HEK293T (cell line): ENCODE data around the gene CCDC148.

Experiments
- ARNT ChIP-seq: fragments of 450-650 bp; IDR thresholded peaks from 2 replicates; pipeline ENCODE4 v1.6.1; 2017; ENCODE audit warnings: mild to moderate bottlenecking
- BHLHE40 ChIP-seq: fragments of 450-650 bp; IDR thresholded peaks from 2 replicates; pipeline ENCODE4 v1.6.1; 2016; ENCODE audit warnings: mild to moderate bottlenecking, moderate library complexity, borderline replicate concordance
- FOXK2 ChIP-seq: fragments of 450-650 bp; IDR thresholded peaks from 2 replicates; pipeline ENCODE4 v1.6.1; 2016; ENCODE audit warnings: mild to moderate bottlenecking
- HDGF ChIP-seq: fragments of 450-650 bp; IDR thresholded peaks from 2 replicates; pipeline ENCODE4 v1.6.1; 2017; ENCODE audit warnings: antibody characterized with exemption, borderline replicate concordance
- L3MBTL2 ChIP-seq: fragments of 450-650 bp; conservative IDR thresholded peaks from 2 replicates; pipeline ENCODE4 v1.6.1; 2016; ENCODE audit warnings: mild to moderate bottlenecking

- no peak for TF ChIP-seq HDGF
- no peak for TF ChIP-seq L3MBTL2
- no peak for TF ChIP-seq ARNT
- no peak for TF ChIP-seq FOXK2
- TF ChIP-seq BHLHE40 = no peak
These were observed 151.1 kb downstream of the CCDC148 start for GRCh38 chr2:158305501-158305900.
